K562 (cell line): ENCODE measurements around the gene LAMB4. TPM values are rescaled to one million over a fixed set of nuclear protein-coding genes. Genes with fewer than 3 reads are reported as not detected.
A peak's percentile ranks its signal among the peaks of the same experiment; 100 is the strongest.

ENCODE experiments used
- ATAC-seq: fragments of 200-7000 bp; cut with Tn5 transposase; 3 replicates; pipeline ENCODE4 v1.9.1; 2020; ENCODE audit warnings: moderate library complexity
- BruUV-seq: library from RNA; stranded (reverse); fragments of 400-500 nt; replicated peaks from 2 replicates; lab custom pipeline; 2021; lab: Mats Ljungman, UMichigan
- CTCF ChIA-PET: fragments of 300-600 bp; formaldehyde crosslinking; extraction: SDS; loops from one replicate; lab custom pipeline; 2021; ENCODE audit warnings: low intra/inter-chr PET ratio; lab: Yijun Ruan, JAX
- POLR2A ChIA-PET: fragments of 300-600, 350-650 bp; sonication (Branson Sonifier 250); formaldehyde crosslinking; extraction: SDS; loops from one replicate; lab custom pipeline; 2021; ENCODE audit warnings: antibody characterized with exemption, inconsistent platforms; lab: Yijun Ruan, JAX
- DNase-seq, 4 experiments: peaks; one replicate each; pipeline versions ENCODE4 v3.0.0 to v3.0.0-alpha.2; 2011 to 2018; ENCODE audit warnings: low spot score in 3 of 4, mixed read lengths in 3 of 4; ENCODE audit errors: extremely low read depth in 1 of 4
- FAIRE-seq: peaks from 2 replicates; lab custom pipeline; 2011; peaks lifted over from hg19 to GRCh38; lab: Jason Lieb, UNC
- H2AFZ ChIP-seq: 2 replicates; pipeline ENCODE4 v1.6.0; 2011; ENCODE audit warnings: low read depth, low read length, control low read depth, inconsistent platforms
- H3K27ac ChIP-seq: fragments of 200-600 bp; 3 replicates; pipeline ENCODE4 v1.8.0; 2011; ENCODE audit warnings: low read depth, mild to moderate bottlenecking, control low read depth, inconsistent platforms, low read length, moderate library complexity, mixed read lengths; ENCODE audit errors: extremely low read depth
- H3K27me3 ChIP-seq, 2 experiments: fragments of 300-600 bp in 1 of 2; 2 replicates in 1 of 2; 3 replicates in 1 of 2; pipeline versions ENCODE4 v1.6.0 to v1.8.0; 2011; ENCODE audit warnings: inconsistent platforms in 2 of 2, low read length in 2 of 2, mild to moderate bottlenecking in 1 of 2, mixed read lengths in 1 of 2, moderate library complexity in 1 of 2; ENCODE audit not compliant: control insufficient read depth in 2 of 2, insufficient read depth in 2 of 2
- H3K36me3 ChIP-seq: fragments of 300-600 bp; 3 replicates; pipeline ENCODE4 v1.8.0; 2011; ENCODE audit warnings: mild to moderate bottlenecking, low read length, inconsistent platforms; ENCODE audit not compliant: control insufficient read depth, insufficient read depth
- H3K4me1 ChIP-seq, 2 experiments: fragments of 200-600 bp in 1 of 2; replicated peaks in 1 of 2; 2 replicates in 1 of 2; 3 replicates in 1 of 2; pipeline versions ENCODE4 v1.5.1 to v1.8.0; 2011; ENCODE audit warnings: inconsistent platforms in 2 of 2, low read length in 2 of 2, mild to moderate bottlenecking in 1 of 2, mixed read lengths in 1 of 2, moderate library complexity in 1 of 2; ENCODE audit not compliant: control insufficient read depth in 2 of 2, insufficient read depth in 2 of 2
- H3K4me2 ChIP-seq: 2 replicates; pipeline ENCODE4 v1.6.1; 2011; ENCODE audit warnings: low read length, control low read depth, inconsistent platforms, mixed read lengths; ENCODE audit not compliant: insufficient read depth
- H3K4me3 ChIP-seq: fragments of 200-600 bp; sonication (generic), shearing (Covaris generic); 2 replicates; pipeline ENCODE4 v1.5.1; 2016; ENCODE audit warnings: control low read depth, inconsistent platforms
- H3K79me2 ChIP-seq: fragments of 200-600 bp; 3 replicates; pipeline ENCODE4 v1.8.0; 2011; ENCODE audit warnings: low read length, inconsistent platforms; ENCODE audit not compliant: control insufficient read depth, insufficient read depth
- H3K9ac ChIP-seq, 2 experiments: 2 replicates each; pipeline versions ENCODE4 v1.6.0 to v1.6.1; 2011; ENCODE audit warnings: low read depth in 2 of 2, low read length in 2 of 2, control low read depth in 1 of 2, inconsistent platforms in 1 of 2, mild to moderate bottlenecking in 1 of 2, mixed read lengths in 1 of 2; ENCODE audit not compliant: insufficient read depth in 1 of 2
- H3K9me1 ChIP-seq: one replicate; pipeline ENCODE4 v1.6.0; 2011; ENCODE audit warnings: inconsistent platforms, mild to moderate bottlenecking, low read length, moderate library complexity; ENCODE audit not compliant: control insufficient read depth, insufficient read depth
- H3K9me3 ChIP-seq: replicated peaks from 2 replicates; pipeline ENCODE4 v1.5.1; 2011; ENCODE audit warnings: low read depth, low read length, inconsistent platforms; ENCODE audit not compliant: control insufficient read depth, insufficient read depth
- H4K20me1 ChIP-seq: replicated peaks from 2 replicates; pipeline ENCODE4 v1.6.1; 2011; ENCODE audit warnings: low read length, inconsistent platforms, mixed read lengths; ENCODE audit not compliant: control insufficient read depth, insufficient read depth
- CCNT2 ChIP-seq: IDR thresholded peaks from 2 replicates; pipeline ENCODE4 v1.6.1; 2011; ENCODE audit warnings: borderline replicate concordance, low read depth, mild to moderate bottlenecking, moderate library complexity, mixed read lengths, low read length; ENCODE audit not compliant: insufficient read length; ENCODE audit errors: extremely low read depth
- GATA2 ChIP-seq: sonication (generic); formaldehyde crosslinking; IDR thresholded peaks from 2 replicates; pipeline ENCODE4 v1.4.0; 2020; ENCODE audit warnings: mild to moderate bottlenecking, missing genetic modification reagents
- GATAD2A ChIP-seq: fragments of 450-650 bp; IDR thresholded peaks from 2 replicates; pipeline ENCODE4 v1.6.1; 2017
- HMBOX1 ChIP-seq: sonication (generic); IDR thresholded peaks from 2 replicates; pipeline ENCODE4 v1.6.1; 2016
- JUND ChIP-seq, 2 experiments: IDR thresholded peaks; 2 replicates in 1 of 2; 3 replicates in 1 of 2; pipeline ENCODE4 v1.6.1; 2011; ENCODE audit warnings: borderline replicate concordance in 2 of 2, low read depth in 2 of 2, low read length in 2 of 2, improper control_type of control experiment in 1 of 2, missing biosample characterization in 1 of 2, missing genetic modification characterization in 1 of 2, missing genetic modification reagents in 1 of 2
- MECOM ChIP-seq: fragments of 250-450 bp; sonication (Bioruptor Pico); IDR thresholded peaks from 2 replicates; pipeline ENCODE4 v1.8.0; 2022; ENCODE audit warnings: inconsistent platforms
- POLR2AphosphoS5 ChIP-seq: IDR thresholded peaks from 2 replicates; pipeline ENCODE4 v1.6.1; 2011; ENCODE audit warnings: mild to moderate bottlenecking, low read depth, low read length, moderate library complexity; ENCODE audit not compliant: control insufficient read depth, insufficient read depth
- RCOR1 ChIP-seq, 2 experiments: IDR thresholded peaks; 2 replicates each; pipeline ENCODE4 v1.6.1; 2012; ENCODE audit warnings: low read depth in 2 of 2, low read length in 2 of 2, borderline replicate concordance in 1 of 2, improper control_type of control experiment in 1 of 2
- SMARCB1 ChIP-seq: IDR thresholded peaks from 2 replicates; pipeline ENCODE4 v1.6.1; 2011; ENCODE audit warnings: improper control_type of control experiment, low read depth; ENCODE audit not compliant: insufficient read length
- TAL1 ChIP-seq: fragments of 450-650 bp; IDR thresholded peaks from 2 replicates; pipeline ENCODE4 v1.6.1; 2016; ENCODE audit warnings: mild to moderate bottlenecking
- TGIF2 ChIP-seq: sonication (generic); formaldehyde crosslinking; IDR thresholded peaks from 2 replicates; pipeline ENCODE4 v1.8.1; 2022; ENCODE audit warnings: mild to moderate bottlenecking, missing genetic modification reagents, moderate library complexity
- ZBTB2 ChIP-seq: fragments of 450-650 bp; IDR thresholded peaks from 2 replicates; pipeline ENCODE4 v1.6.1; 2016; ENCODE audit warnings: antibody characterized with exemption
- WGBS: fragments of 100-300 bp; shearing (Covaris generic); methylation state at CpG from one replicate; pipeline ENCODE4 v1.1.6; 2016; ENCODE audit warnings: low coverage, mixed read lengths; ENCODE audit not compliant: insufficient coverage; ENCODE audit errors: missing lambda C conversion rate; 5-methylcytosine and 5-hydroxymethylcytosine counted together
- in situ Hi-C: fragments of 300-500 bp; cut with MboI; formaldehyde crosslinking; loops from 4 replicates; pipeline ENCODE4 v1.15.0; 2018; ENCODE audit warnings: inconsistent platforms, mixed read lengths
- intact Hi-C: fragments of 100-400 bp; cut with micrococcal nuclease; formaldehyde crosslinking; loops from 2 replicates; pipeline ENCODE4 v1.14.2; 2022
- polyA plus RNA-seq, 8 experiments: library from polyadenylated mRNA; depleted of rRNA in 4 of 8; stranded (reverse) in 5 of 8; unstranded in 3 of 8; fragments of >200 nt; fragmentation: Nextera tagmentation in 2 of 8; fragmentation: Illumina TruSeq in 1 of 8; extraction: Ambion mirVana in 2 of 8; extraction: Trizol in 1 of 8; gene quantifications; 2 replicates each; pipeline versions ENCODE4 v1.2.1 to v1.2.3, GENCODE V29; 2011 to 2014; ENCODE audit warnings: inconsistent platforms in 1 of 8, missing spikeins in 1 of 8
- total RNA-seq, 7 experiments: library from RNA; depleted of rRNA in 6 of 7; stranded (reverse); fragments of >200 nt in 6 of 7; fragmentation: Illumina TruSeq in 2 of 7; extraction: Trizol in 2 of 7; gene quantifications; 2 replicates each; pipeline versions ENCODE4 v1.2.1 to v1.2.3, GENCODE V29; 2011 to 2021; ENCODE audit warnings: low replicate concordance in 1 of 7
- TF ChIP-seq, protein P1 (sequence below): fragments of 450-650 bp; IDR thresholded peaks from 2 replicates; pipeline ENCODE4 v1.6.1; 2017; ENCODE audit warnings: antibody characterized with exemption, mild to moderate bottlenecking
- TF ChIP-seq, protein P2 (sequence below): fragments of 250-450 bp; sonication (Bioruptor Pico); IDR thresholded peaks from 2 replicates; pipeline ENCODE4 v1.4.0; 2020

The LAMB4 gene
- total and polyA plus RNA-seq, 9 of the 15 experiments (the other 6 are each of a cell fraction or from before 2014, with no cell fraction given): 0.06 to 0.13 (median 0.07) TPM; not detected in 6

GRCh38 chr7:108089381-108089780, 40.8 kb downstream of the LAMB4 start:
- Histone ChIP-seq H3K27me3 (no peaks in the 10 kb centered on the region), H3K9me3 (no peaks in the 10 kb centered on the region), H3K9ac (no peak overlapping the region; a peak in 2 of 4 replicates), H3K4me3 (no peak overlapping the region), H3K4me2 (peak overlapping the region; percentile 40; the same call in 1 of the 2 replicates), H3K4me1 (peaks cover 36 to 50% of the 10 kb centered on the region in 2 experiments), H2AFZ (no peak overlapping the region), H3K79me2 (no peaks in the 10 kb centered on the region), H3K36me3 (no peaks in the 10 kb centered on the region), H4K20me1 (no peaks in the 10 kb centered on the region), H3K9me1 (no peaks in the 10 kb centered on the region), H3K27ac (peak overlapping the region; percentile 18; the same call in 1 of the 3 replicates)
- intact Hi-C loops (no loop called here), in situ Hi-C loops (no loop called here)
- POLR2A ChIA-PET: interaction anchor here (1.0 to 1.3 kb wide), 2 partner anchors 14 to 17 kb away, joined by 3 to 4 read pairs; no protein-coding TSS in a partner anchor
- peak; percentile 52 to 72 (median 58) for DNase-seq
- peak; percentile 35 for FAIRE-seq
- CTCF ChIA-PET: no interaction called here
- no TSS peak for BruUV-seq
- ATAC-seq: peak; percentile 19
- WGBS: 50% methylated on average over 1 of the region's 1 CpG
- TF ChIP-seq, protein P1, sequence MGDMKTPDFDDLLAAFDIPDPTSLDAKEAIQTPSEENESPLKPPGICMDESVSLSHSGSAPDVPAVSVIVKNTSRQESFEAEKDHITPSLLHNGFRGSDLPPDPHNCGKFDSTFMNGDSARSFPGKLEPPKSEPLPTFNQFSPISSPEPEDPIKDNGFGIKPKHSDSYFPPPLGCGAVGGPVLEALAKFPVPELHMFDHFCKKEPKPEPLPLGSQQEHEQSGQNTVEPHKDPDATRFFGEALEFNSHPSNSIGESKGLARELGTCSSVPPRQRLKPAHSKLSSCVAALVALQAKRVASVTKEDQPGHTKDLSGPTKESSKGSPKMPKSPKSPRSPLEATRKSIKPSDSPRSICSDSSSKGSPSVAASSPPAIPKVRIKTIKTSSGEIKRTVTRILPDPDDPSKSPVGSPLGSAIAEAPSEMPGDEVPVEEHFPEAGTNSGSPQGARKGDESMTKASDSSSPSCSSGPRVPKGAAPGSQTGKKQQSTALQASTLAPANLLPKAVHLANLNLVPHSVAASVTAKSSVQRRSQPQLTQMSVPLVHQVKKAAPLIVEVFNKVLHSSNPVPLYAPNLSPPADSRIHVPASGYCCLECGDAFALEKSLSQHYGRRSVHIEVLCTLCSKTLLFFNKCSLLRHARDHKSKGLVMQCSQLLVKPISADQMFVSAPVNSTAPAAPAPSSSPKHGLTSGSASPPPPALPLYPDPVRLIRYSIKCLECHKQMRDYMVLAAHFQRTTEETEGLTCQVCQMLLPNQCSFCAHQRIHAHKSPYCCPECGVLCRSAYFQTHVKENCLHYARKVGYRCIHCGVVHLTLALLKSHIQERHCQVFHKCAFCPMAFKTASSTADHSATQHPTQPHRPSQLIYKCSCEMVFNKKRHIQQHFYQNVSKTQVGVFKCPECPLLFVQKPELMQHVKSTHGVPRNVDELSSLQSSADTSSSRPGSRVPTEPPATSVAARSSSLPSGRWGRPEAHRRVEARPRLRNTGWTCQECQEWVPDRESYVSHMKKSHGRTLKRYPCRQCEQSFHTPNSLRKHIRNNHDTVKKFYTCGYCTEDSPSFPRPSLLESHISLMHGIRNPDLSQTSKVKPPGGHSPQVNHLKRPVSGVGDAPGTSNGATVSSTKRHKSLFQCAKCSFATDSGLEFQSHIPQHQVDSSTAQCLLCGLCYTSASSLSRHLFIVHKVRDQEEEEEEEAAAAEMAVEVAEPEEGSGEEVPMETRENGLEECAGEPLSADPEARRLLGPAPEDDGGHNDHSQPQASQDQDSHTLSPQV: peak; percentile 31; the same call in 1 of the 2 replicates
- TF ChIP-seq SMARCB1: no peak
- TF ChIP-seq TAL1: 0 out of 2 replicates have a peak, but pooled peaks have one; percentile 7
- TF ChIP-seq ZBTB2: no peak
- TF ChIP-seq TGIF2: no peak
- peak; percentile 95 for TF ChIP-seq HMBOX1
- TF ChIP-seq, protein P2, sequence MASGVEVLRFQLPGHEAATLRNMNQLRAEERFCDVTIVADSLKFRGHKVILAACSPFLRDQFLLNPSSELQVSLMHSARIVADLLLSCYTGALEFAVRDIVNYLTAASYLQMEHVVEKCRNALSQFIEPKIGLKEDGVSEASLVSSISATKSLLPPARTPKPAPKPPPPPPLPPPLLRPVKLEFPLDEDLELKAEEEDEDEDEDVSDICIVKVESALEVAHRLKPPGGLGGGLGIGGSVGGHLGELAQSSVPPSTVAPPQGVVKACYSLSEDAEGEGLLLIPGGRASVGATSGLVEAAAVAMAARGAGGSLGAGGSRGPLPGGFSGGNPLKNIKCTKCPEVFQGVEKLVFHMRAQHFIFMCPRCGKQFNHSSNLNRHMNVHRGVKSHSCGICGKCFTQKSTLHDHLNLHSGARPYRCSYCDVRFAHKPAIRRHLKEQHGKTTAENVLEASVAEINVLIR: no peak
- TF ChIP-seq GATA2 (CRISPR knock-in tag): peak; percentile 30
- TF ChIP-seq JUND (IDR thresholded peaks at IDR 0.05; ENCODE audit: borderline replicate concordance, low read depth, low read length): no peak
- TF ChIP-seq JUND (tag; IDR thresholded peaks at IDR 0.05; ENCODE audit: borderline replicate concordance, low read depth, low read length): peak; percentile 49; the same call in 1 of the 3 replicates
- no peak for TF ChIP-seq CCNT2
- 0 out of 2 replicates have a peak, but pooled peaks have one; percentile 16 for TF ChIP-seq GATAD2A
- TF ChIP-seq POLR2AphosphoS5: no peak
- no peak for TF ChIP-seq MECOM (CRISPR knock-in tag)
- peak in 1 of 2 experiments; percentile 33; a peak in 1 of 4 replicates for TF ChIP-seq RCOR1 (IDR thresholded peaks at IDR 0.05; ENCODE audit: borderline replicate concordance in 1 of 2, low read depth in 2 of 2, low read length in 2 of 2)
